Psoas muscle (tissue), 8 donors: ENCODE measurements around the gene LIMD2. TPM values are rescaled to one million over a fixed set of nuclear protein-coding genes. Genes with fewer than 3 reads are reported as not detected.

Experiments
- ATAC-seq, 4 donors: fragments of 200-7000 bp; cut with Tn5 transposase; one replicate each; pipeline ENCODE4 v1.9.1; 2020; ENCODE audit warnings: moderate library complexity in 3 of 4, mild to moderate bottlenecking in 2 of 4
- DNase-seq, 2 donors: peaks; one replicate each; pipeline ENCODE4 v3.0.0-alpha.2; 2020
- H3K27ac ChIP-seq: fragments of 200-600 bp; one replicate; pipeline ENCODE4 v1.8.0; 2022
- H3K27me3 ChIP-seq, 3 donors: fragments of 200-600 bp in 1 of 3; one replicate each; pipeline versions ENCODE4 v1.6.1 to v1.8.0; 2013 to 2022; ENCODE audit warnings: low read length in 2 of 3, mild to moderate bottlenecking in 2 of 3, moderate library complexity in 1 of 3; ENCODE audit not compliant: insufficient read depth in 3 of 3
- H3K36me3 ChIP-seq, 2 donors: fragments of 200-600 bp in 1 of 2; one replicate each; pipeline versions ENCODE4 v1.6.1 to v1.8.0; 2013 to 2022; ENCODE audit warnings: low read depth in 1 of 2, mild to moderate bottlenecking in 1 of 2, moderate library complexity in 1 of 2; ENCODE audit not compliant: insufficient read depth in 1 of 2
- H3K4me1 ChIP-seq: fragments of 200-600 bp; one replicate; pipeline ENCODE4 v1.8.0; 2022
- H3K4me3 ChIP-seq: fragments of 200-600 bp; one replicate; pipeline ENCODE4 v1.8.0; 2022; ENCODE audit warnings: mild to moderate bottlenecking
- H3K9me3 ChIP-seq: fragments of 200-600 bp; one replicate; pipeline ENCODE4 v1.8.0; 2022
- CTCF ChIP-seq: fragments of 200-600 bp; IDR thresholded peaks from one replicate; pipeline ENCODE4 v1.8.0; 2022; ENCODE audit warnings: antibody characterized with exemption
- WGBS, 3 donors: extraction: QIAGEN DNeasy Blood & Tissue Kit; methylation state at CpG; one replicate each; pipeline versions ENCODE4 v1.1.6 to v1.1.7; 2013; 5-methylcytosine and 5-hydroxymethylcytosine counted together
- intact Hi-C, 2 donors: fragments of 100-400 bp; cut with DNase I; formaldehyde crosslinking; loops; one replicate each; pipeline versions ENCODE4 v1.11.0 to v1.14.2; 2022
- polyA plus RNA-seq, 3 donors: library from polyadenylated mRNA; stranded (reverse); fragments of 200-250 nt; gene quantifications; one replicate each; pipeline ENCODE4 v1.2.3, GENCODE V29; 2013
- total RNA-seq, 4 donors: library from RNA; stranded (reverse); fragmentation: NEBNext Ultra II Directional in 2 of 4; extraction: Animal tissue kit (Norgen Biotek cat#: 25700) in 2 of 4; gene quantifications; one replicate each; pipeline versions ENCODE4 v1.2.1 to v1.2.4, GENCODE V29; 2021 to 2023
- donor health status: healthy with polysubstance abuse.
- donor health status: DM: no; HTN: no; CAD: no; lungs with moderate emphysema.
- donor health status: Bipolar disorder and iron deficiency.
- donor health status: healthy.
- donor health status: DM: yes; HTN: yes; CAD: no.
- donor health status: DM: no; HTN: no; CAD: no.
- donor health status: DM: no; HTN: no; CAD: no.
- donor health status: DM: yes; HTN: yes; CAD: no.

The LIMD2 gene
- total and polyA plus RNA-seq, 7 donors: 0.95 to 4.4 (median 2.7) TPM

DNA sequence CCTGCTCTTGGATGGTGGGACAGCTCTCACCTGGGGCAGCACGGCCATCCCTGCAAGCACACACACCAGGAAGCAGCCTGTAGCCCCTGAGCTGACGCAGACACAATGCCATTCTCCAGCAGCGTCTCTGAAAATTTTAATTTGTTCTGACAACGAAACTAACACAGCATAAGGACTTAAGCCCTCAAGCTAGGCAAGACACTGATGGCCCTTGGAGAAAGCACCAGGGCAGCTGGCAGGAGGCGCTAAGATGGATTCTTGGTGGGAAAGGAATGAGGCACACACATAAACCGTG is 2.7 kb upstream of the LIMD2 start:
- 85 to 90% (median 87%) methylated on average over 6 of the region's 6 CpGs for WGBS, 3 donors
- H3K27ac ChIP-seq: no peak overlapping the region
- intact Hi-C loops: no loop called here
- H3K4me3 ChIP-seq: no peak overlapping the region
- no peak for DNase-seq
- H3K27me3 ChIP-seq: peaks cover 0 to 28% (median 0%) of the 10 kb centered on the region in 3 donors
- no peak for ATAC-seq
- H3K4me1 ChIP-seq: peaks cover 22% of the 10 kb centered on the region
- H3K9me3 ChIP-seq: no peaks in the 10 kb centered on the region
- TF ChIP-seq CTCF: no peak
- H3K36me3 ChIP-seq: peaks cover 0 to 51% of the 10 kb centered on the region in 2 donors

DNA sequence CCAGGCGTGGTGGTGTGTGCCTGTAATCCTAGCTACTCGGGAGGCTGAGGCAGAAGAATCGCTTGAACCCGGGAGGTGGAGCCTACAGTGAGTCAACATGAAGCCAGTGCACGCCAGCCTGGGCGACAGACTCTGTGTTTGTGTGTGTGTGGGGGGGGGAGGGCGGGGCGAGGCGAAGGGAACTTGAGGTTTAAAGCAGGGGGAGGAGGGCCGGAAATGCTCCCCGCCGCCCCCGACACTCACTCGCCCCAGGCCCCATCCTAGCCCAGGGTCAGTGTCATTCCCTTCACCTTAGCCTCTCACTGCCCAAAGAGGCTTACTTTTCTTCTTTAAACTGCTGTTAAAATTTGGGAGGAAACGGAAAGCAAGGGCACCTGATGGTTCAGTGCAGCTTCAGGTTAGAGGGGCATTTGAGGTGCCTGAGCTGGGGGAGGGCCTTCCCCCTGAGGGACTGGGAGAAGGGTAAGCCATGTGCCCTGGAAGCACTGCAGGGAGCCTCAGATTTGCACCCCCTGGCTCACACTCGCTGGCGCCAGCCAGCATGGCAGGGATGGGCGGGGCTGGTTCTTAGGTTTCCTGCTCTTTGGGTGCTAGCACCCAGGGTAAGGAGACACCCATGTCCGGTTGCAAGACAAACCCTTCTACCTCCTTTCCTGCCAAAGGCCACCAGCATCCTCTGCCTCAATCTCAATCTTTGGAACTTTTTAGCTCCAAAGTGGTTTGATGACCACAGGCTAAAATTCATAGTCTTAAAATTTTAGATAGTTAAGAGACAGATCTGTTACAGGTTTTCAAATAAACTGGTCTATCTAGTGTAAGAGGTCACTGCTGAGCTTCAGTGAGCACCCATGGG is 2.2 kb upstream of the LIMD2 start:
- DNase-seq: no peak
- Histone ChIP-seq H3K27me3 (peaks cover 0 to 28% (median 0%) of the 10 kb centered on the region in 3 donors), H3K4me1 (peaks cover 23% of the 10 kb centered on the region), H3K36me3 (peaks cover 0 to 47% of the 10 kb centered on the region in 2 donors), H3K27ac (no peak overlapping the region), H3K4me3 (no peak overlapping the region), H3K9me3 (no peaks in the 10 kb centered on the region)
- ATAC-seq: no peak
- TF ChIP-seq CTCF: no peak
- intact Hi-C loops: no loop called here
- WGBS, 3 donors: 87 to 94% (median 89%) methylated on average over 16 to 19 of the region's 19 CpGs

DNA sequence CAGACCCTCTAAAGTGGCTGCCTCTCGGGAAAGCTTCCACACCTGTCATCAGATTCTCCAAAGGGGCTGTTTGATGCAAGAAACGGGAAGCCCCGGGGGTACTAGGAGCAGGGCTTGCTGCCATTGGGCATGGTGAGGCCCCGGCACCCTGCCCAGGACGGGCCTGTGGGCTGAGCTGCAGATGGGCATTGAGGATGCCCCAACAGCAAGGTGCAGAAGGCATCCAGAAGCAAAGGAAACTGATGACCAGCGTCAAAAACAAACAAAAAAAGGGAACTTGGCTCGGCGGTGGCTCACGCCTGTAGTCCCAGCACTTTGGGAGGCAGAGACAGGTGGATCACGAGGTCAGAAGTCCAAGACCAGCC is 1.5 kb upstream of the LIMD2 start:
- peak overlapping the region; percentile 67 for H3K4me3 ChIP-seq
- DNase-seq (no peak), ATAC-seq (no peak)
- H3K36me3 ChIP-seq: peaks cover 0 to 40% of the 10 kb centered on the region in 2 donors
- intact Hi-C loops: no loop called here
- 59 to 69% (median 64%) methylated on average over 10 of the region's 10 CpGs for WGBS, 3 donors
- H3K27me3 ChIP-seq: peaks cover 0 to 28% (median 0%) of the 10 kb centered on the region in 3 donors
- no peak for TF ChIP-seq CTCF
- H3K4me1 ChIP-seq: peaks cover 23% of the 10 kb centered on the region
- no peaks in the 10 kb centered on the region for H3K9me3 ChIP-seq
- H3K27ac ChIP-seq: peak overlapping the region; percentile 46

DNA sequence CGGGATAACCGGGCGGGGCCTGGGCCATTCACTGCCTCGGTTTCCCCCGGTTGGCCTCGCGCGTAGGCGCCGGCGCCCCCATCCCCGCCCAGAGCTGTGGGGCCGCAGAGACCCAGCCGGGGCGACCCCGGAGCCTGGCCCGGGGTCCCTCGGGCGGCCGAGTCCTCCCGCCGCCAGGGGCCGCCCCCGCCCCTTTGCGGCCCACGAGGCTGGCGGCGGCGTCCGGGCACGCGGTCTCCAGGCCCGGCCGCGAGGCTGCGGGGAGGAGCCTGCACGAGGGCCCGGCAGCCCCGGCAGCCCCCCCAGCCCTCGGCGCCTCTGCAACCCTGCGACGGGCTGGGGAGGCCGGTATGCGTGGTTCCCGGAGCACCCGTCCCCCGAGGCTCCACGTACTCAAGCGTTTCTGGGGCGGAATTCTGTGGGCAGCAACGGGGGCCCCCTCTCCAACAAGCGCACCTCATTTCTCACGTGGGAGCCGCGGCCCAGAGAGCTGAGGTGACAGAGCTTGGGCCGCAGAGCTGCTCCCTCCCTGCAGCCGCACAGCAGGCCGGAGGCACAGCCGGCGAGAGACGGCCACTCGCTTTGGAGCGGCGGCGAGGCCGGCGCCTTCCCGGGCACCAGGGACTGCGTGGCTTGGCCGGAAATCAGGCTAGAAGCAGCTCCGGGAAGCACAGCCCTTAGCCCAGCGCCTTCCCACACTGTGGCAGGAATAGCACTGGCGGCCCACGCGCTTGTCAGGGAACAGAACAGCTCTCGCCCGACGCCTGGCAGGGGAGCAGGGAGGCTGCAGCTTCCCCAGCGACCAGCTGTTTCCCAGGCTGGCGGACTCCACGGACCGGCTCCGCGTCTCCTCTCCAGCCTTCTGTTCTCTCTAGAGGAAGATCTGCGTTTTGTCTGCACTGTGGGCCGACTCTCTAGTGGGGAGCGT is 867 bp upstream of the LIMD2 start:
- ATAC-seq (peak; percentile 19 to 50 (median 24)), DNase-seq (peak; percentile 61 to 71)
- TF ChIP-seq CTCF: no peak
- Histone ChIP-seq H3K4me3 (peak overlapping the region; percentile 67), H3K9me3 (no peaks in the 10 kb centered on the region), H3K36me3 (peaks cover 0 to 37% of the 10 kb centered on the region in 2 donors), H3K4me1 (peaks cover 23% of the 10 kb centered on the region), H3K27ac (peak overlapping the region; percentile 46), H3K27me3 (peaks cover 0 to 28% (median 0%) of the 10 kb centered on the region in 3 donors)
- intact Hi-C loops: no loop called here
- WGBS, 3 donors: 2 to 4% (median 4%) methylated on average over 59 to 88 of the region's 88 CpGs
